Measurements from ENCODE around the gene CPN1. TPM values are rescaled to one million over a fixed set of nuclear protein-coding genes. Genes with fewer than 3 reads are reported as not detected.

The CPN1 gene
- total and polyA plus RNA-seq, 4 donors: not detected

Other genes with a start within 250 kb of the CPN1 start
- 10 to 100 TPM; 13.4 to 23.9 TPM for gene DNMBP, start 71.9 kb downstream of the CPN1 start, total RNA-seq
- 1 to 10 TPM; 5.5 to 8.9 TPM for gene DNMBP, start 71.9 kb downstream of the CPN1 start, polyA plus RNA-seq
- gene ERLIN1, start 104.2 kb upstream of the CPN1 start, total RNA-seq: 10 to 100 TPM; 12.5 to 20.7 TPM
- gene ERLIN1, start 104.2 kb upstream of the CPN1 start, polyA plus RNA-seq: 1 to 10 TPM; 5.9 to 7.2 TPM
- gene CHUK, start 147.7 kb upstream of the CPN1 start, total RNA-seq: 10 to 100 TPM; 17.3 to 21.6 TPM
- gene CHUK, start 147.7 kb upstream of the CPN1 start, polyA plus RNA-seq: 10 to 100 TPM in 1 of 2 donors, 1 to 10 TPM in 1; 9.0 to 17.8 TPM
- gene CWF19L1, start 185.8 kb upstream of the CPN1 start, total RNA-seq: 10 to 100 TPM; 15.1 to 21.6 TPM
- 10 to 100 TPM; 13.4 to 24.5 TPM for gene CWF19L1, start 185.8 kb upstream of the CPN1 start, polyA plus RNA-seq
- 10 to 100 TPM; 21.9 to 26.4 TPM for gene BLOC1S2, start 204.8 kb upstream of the CPN1 start, total RNA-seq
- gene BLOC1S2, start 204.8 kb upstream of the CPN1 start, polyA plus RNA-seq: 10 to 100 TPM; 30.7 to 58.4 TPM
- gene PKD2L1, start 248.4 kb upstream of the CPN1 start, total RNA-seq: 1 to 10 TPM in 1 of 2 donors, under 1 TPM in 1; 0.71 to 1.1 TPM
- under 1 TPM; 0.25 to 0.87 TPM for gene PKD2L1, start 248.4 kb upstream of the CPN1 start, polyA plus RNA-seq